HG03025 (cell line): ENCODE measurements around the gene GPR158.

Experiments used
- ATAC-seq: cut with Tn5 transposase; IDR thresholded peaks from one replicate; pipeline ENCODE4 v1.9.1; 2021; ENCODE audit warnings: mild to moderate bottlenecking, moderate library complexity; ENCODE audit not compliant: unreplicated experiment, low FRiP score

Gene GPR158

GRCh38 chr10:25191162-25191895 is 16.5 kb downstream of the GPR158 start:
- ATAC-seq: no peak

DNA sequence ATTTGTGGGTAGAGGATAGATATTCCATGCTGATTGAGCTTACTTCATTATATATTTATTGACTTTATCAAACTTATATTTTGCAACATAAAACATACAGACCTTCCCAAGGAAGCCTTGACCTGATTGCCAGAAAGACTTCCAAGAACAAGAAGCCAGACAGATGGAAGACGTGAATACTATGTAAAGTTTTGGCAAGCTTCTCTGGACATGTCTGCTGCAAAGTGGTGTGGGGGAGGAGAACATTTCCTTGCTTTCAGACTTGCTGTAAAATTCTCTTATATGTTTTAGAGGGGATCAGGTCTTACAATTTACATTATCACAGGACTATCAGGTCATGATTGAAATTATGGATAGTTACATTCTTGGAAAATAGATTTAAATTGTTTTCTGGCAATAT is 23.4 kb downstream of the GPR158 start:
- ATAC-seq: no peak

DNA sequence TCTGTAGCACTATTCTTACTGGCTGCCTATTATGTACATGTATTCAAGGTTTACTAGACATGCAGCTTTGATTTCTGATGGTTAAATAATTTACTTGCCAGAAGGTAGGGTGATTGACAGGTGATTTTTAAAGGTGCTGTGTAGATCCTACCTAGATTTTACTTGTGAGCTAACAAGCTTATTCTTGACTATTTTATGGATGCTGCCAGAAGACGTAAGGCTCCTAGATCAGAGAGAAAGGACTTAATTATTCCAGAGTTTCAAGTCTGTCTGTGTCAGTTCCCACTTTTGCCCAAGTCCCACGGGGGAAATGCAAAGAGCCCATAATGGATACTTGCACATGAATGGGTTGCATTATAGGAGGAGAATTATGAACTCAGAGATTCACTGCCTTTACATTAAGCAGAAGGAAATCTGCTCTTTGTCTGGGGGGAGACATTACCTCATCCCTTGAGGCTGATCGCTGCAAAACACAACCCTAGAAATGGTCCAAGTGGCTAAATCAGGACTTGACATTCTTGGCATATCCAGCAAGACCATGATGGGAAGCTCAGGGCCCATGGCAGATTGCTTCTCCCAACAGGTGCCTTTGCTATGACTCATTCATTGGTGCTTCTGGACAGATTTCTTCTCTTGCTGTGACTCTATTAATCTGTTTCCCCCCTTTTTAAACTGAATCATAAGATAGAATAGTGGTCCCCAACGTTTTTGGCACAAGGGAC is 32.1 kb downstream of the GPR158 start:
- ATAC-seq: no peak

GRCh38 chr10:25209618-25210017 is 34.8 kb downstream of the GPR158 start:
- ATAC-seq: no peak

DNA sequence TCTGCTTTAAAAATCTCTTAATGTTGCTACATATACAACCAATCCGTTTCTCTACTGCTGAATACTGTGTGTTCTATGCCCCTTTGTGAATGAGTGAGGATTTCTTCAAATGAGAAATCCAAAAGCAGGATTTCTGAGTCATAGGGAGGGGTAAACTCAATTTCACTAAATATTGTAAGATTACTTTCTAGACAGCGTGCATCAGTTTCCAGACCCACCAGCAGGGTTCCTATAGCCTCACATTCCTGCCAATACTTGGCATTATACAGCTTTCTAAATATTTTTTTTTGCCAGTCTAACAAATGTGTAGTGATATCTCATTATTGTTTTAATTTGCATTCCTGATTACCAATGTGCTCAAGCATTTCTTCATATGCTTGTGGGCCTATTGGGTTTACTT is 35.5 kb downstream of the GPR158 start:
- no peak for ATAC-seq

GRCh38 chr10:25220156-25220555 is 45.4 kb downstream of the GPR158 start:
- no peak for ATAC-seq

GRCh38 chr10:25222085-25222660 is 47.4 kb downstream of the GPR158 start:
- ATAC-seq: no peak

GRCh38 chr10:25226775-25227682 is 52.2 kb downstream of the GPR158 start:
- ATAC-seq: no peak

GRCh38 chr10:25231751-25232150 is 57.0 kb downstream of the GPR158 start:
- ATAC-seq: no peak

- ATAC-seq: no peak
These were observed 57.4 kb downstream of the GPR158 start for GRCh38 chr10:25232204-25232603.

DNA sequence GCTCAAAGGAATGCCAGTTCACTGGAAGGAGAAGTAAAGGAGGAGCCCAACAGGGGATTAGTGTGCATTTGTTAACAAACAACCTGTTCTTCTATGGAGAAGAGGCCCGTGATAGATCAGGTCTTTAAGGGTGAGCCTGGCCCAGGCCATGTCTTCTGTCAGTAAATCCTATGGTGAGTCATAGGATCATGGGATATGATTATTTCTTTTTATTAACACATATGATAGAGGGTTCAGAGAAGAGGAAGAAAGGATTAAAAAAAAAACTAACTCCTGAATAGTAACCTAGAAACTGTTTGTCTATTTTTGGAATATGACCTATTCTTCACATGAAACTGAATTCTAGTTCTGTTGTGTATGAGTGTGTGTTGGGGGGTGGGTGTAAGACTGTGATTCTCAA is 70.4 kb downstream of the GPR158 start:
- ATAC-seq: no peak

- no peak for ATAC-seq
These were observed 82.8 kb downstream of the GPR158 start for GRCh38 chr10:25257646-25258045.

- no peak for ATAC-seq
These were observed 86.3 kb downstream of the GPR158 start for GRCh38 chr10:25261110-25261509.

DNA sequence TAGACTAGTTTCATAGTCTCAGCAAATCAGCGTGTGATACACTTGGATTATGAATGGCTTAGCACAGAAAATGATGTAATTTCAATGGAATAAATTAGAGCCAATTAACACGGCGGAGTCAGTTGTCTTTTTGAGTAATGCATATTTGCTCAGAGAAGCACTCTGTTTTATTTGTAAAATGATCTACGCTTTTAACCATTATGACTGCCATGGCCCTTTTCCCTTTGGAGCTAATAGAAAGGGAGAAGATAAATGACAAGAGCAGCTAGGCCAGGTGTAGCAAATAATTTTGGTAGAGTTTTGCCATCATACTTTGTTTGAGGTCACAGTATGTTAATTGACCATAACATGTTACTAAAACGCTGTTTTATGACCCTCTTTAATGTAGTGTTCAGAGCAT is 86.8 kb downstream of the GPR158 start:
- ATAC-seq: no peak

- no peak for ATAC-seq
These were observed 89.1 kb downstream of the GPR158 start for GRCh38 chr10:25263931-25264330.

- no peak for ATAC-seq
These were observed 103.4 kb downstream of the GPR158 start for GRCh38 chr10:25278180-25278579.

GRCh38 chr10:25280076-25280475 is 105.3 kb downstream of the GPR158 start:
- ATAC-seq: no peak

GRCh38 chr10:25280573-25280972 is 105.8 kb downstream of the GPR158 start:
- ATAC-seq: no peak

DNA sequence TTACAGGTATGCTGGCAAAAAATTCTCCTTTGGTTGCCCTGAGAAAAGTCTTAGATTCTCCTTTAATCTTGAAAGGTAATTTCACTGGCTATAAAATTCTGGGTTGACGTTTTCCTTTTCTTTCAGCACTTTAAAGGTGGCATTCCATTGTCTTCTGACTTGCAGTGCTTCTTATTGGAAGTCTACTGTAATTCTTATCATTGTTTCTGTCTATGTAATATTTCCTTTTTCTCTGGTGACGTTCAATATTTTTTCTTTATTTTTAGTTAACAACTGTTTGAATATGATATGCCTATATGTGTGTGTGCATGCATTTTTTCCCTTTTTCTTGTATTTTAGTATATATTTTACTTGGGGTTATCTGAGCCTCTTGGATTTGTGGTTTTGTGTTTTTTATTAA is 111.0 kb downstream of the GPR158 start:
- ATAC-seq: no peak

DNA sequence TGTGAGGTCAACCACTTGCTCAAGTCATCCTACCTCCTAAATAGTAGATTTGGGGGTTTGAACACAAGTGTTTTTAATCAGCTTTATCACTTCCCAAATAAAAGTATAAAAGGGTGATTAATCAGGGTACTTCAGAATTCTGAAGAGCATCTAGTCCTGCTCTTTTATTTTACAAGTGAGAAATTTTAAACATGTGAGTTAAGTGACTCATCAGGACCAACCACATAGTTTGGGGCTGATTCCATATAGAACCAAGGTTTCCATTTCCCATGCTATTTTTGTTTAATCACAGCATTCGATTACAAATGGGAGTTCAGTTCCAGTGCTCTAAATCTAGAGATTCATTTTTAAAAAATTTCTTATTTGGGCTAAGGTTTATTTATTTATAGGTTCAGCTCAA is 113.4 kb downstream of the GPR158 start:
- no peak for ATAC-seq
